ENCODE measurements around the gene VCAN.
A peak's percentile ranks its signal among the peaks of the same experiment; 100 is the strongest.

Gene VCAN

DNA sequence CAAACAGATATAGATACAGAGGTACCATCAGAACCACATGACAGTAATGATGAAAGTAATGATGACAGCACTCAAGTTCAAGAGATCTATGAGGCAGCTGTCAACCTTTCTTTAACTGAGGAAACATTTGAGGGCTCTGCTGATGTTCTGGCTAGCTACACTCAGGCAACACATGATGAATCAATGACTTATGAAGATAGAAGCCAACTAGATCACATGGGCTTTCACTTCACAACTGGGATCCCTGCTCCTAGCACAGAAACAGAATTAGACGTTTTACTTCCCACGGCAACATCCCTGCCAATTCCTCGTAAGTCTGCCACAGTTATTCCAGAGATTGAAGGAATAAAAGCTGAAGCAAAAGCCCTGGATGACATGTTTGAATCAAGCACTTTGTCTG lies 69.2 kb downstream of the VCAN start:
- DNase-seq, result no peak

DNA sequence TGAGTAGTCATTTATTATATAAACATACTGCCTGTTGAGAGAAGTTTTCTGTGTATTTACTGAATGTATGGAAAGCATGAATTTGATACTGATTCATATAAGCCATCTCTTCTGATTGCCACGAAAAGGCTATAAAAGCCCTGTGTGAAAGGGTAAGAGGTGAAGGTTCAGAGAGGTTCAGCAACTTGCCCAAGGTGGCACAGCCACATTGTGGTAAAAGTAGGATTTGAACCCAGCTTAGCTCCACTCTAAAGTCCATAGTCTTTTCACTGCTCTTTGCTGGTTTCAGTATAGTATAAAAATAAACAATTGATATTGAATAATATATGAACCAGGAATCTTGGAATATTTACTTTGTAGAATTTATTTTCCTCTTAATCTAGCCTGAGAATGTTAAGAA lies 71.3 kb downstream of the VCAN start:
- DNase-seq, result no peak

DNA sequence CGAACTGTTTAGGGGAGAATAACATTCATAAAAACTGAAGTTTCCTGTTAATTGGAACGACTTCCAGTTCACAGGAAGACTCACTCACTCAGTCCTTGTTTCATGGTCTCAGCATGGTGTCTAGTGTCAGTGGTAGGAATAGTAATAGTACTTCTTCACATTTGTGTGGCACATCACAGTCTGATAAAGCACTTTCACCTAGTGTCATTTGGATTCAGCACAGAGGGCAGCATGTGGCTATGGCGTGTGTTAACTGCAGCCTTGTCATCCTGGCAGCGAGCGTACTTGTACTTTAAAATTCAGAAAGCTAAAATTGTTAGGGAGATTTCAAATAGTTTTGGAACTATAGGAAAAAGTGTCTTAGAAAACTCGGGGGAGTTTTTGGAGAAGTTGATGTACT lies 72.4 kb downstream of the VCAN start:
- no peak for DNase-seq

DNA sequence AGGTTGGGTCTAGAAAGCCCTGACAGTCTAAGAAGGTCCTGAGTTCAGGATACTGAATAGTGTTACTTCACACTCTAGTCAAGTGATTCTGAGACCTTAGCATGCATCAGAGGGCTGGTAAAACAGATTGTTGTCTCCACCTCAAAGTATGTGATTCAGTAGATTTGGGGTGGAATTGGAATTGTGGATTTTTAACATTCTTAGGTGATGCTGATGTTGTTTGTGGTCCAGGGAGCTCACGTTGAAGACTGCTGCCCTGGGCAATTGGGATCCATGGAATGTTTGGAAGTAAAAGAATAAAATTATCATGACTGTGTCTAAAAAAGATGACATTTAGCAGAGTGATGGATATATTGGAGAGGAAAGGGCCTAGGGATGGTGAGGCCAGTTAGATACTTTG lies 75.6 kb downstream of the VCAN start:
- no peak for DNase-seq

DNA sequence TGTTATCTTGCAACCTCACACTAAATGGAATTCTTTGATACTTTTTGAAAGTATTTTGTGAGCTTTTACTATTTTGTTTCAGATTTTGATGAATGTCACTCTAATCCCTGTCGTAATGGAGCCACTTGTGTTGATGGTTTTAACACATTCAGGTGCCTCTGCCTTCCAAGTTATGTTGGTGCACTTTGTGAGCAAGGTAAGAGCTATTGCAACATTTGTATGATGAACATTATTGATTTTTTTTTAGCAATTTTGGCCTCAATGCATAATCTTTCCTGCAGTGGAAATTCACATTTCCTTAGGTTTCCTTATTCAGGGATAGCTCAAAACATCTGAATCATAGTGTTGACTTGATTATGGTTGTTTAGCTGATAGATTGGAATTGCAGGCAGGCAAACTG lies 76.3 kb downstream of the VCAN start:
- DNase-seq, result no peak

DNA sequence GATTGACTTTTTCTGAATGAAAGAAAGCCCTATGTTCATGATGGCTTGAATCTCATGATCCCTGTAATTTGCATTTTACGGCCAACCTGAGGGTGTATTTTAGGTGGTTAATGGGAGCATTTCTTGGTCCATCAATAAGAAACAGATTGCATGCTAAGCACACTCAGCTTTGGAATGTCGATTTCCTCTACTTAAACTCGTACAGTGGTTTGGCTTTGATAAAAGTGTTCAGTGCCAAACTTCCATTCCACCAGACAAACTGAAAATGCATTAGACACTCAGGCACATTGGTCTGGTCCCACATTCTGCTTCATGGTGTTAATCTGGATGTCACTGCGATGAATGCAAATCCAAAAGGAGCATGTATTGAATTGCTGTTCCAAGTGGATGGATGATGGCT lies 77.0 kb downstream of the VCAN start:
- DNase-seq, result no peak

DNA sequence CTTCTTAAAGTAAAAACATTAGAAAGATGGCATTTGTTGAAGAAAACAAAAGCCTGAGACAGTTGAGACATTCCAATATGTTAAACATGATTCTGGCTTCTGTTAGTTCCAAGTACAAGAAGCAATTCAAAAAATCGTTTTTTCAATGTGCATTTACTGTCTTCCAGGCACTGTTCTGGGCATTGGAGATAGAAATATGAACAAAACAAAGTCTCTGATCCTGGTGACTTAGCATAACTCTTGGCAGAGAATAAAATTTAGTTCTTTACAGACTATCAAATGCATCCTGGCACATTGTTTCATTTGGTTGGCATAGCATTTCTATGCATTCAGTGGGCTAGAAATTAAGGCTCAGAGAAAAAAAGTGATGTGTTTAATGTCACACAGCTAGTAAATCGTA lies 77.5 kb downstream of the VCAN start:
- DNase-seq, result no peak

DNA sequence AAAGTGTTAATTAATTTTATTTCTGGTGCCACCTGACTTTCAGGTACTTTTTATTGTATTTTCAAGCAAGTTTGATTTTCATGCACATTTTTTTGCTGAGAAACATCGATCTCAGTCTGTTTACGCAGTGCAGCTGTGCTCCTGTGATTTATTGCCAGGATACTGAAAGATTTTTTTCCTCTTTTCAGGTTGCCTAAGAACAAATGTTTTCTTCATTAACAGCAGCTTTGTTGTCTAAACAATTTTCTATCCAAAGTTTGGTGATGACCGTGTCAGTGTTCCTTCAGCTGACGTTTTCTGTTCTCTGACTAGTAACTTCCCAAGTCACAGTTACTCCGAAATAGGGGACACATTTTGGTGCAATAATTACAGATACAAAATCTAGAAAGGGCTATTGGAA lies 78.1 kb downstream of the VCAN start:
- DNase-seq, result no peak

DNA sequence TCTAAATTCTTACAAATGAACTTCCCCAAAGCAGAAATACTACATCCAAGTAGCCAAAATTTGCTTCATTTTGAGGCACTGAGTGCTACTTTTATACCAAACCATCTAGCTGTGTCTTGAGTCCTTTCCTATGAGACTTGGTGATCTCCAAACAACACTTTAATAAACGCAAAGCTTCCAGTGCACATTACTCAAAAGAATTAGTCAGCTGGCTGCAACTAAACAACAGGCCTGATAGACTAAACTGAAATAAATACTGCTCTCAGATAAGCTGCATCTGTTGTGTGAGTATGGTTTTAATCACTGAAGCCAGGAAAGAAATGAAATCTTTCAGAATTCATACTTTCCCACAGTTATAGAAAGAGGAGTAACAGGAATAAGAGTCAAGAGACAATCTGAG lies 80.3 kb downstream of the VCAN start:
- no peak for DNase-seq

DNA sequence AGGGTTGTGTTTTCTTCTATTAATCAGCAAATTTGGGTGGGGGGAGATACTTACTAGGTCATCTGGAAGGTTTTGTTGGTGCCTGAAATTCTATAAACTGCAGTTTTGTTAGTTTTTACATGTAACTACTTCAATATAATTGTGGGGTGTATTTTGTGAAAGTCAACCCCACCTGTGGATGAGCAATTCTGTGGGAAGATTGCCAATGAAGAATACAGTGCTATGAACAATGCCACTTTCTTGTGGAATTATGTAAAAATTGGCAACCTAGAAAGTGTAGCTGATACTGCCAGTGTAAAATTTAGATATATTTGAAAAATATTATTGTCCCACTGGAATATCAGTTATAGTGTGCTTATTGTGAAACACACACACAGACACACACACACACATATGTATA lies 80.7 kb downstream of the VCAN start:
- no peak for DNase-seq

DNA sequence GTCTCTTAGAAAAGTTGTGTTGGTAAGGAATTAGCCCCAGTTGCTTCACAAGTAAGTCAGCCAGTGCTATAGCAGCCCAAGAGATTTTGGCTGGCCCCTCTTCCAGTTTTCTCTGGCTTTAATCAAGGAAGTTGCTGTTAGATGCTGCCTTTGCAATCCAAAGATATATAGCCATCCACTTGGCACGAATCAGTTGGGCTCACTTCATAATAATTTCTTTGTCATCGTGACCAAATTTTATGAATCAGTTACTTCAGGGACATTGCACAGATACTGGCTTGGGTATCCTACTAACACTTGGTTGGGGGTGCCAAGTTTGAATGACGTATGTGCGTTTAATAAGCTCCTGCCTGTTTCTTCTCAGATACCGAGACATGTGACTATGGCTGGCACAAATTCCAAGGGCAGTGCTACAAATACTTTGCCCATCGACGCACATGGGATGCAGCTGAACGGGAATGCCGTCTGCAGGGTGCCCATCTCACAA lies 81.5 kb downstream of the VCAN start:
- DNase-seq, result no peak

DNA sequence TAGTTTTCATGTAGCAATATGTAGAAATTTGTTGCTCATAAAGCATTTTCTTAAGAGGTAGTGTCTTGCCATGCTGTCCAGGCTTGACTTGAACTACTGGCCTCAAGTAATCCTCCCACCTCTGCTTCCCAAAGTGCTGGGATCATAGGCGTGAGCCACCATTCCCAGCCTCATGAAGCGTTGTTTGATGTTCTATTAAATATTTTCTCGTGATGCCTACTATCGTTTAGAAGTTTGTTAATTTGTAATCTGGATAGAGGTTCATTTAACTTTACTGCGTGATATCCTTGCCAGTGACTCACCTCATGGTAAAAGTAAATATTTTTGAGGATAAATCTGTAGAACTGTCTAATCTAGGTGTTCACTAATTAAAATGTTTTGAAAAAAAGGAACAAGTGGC lies 82.6 kb downstream of the VCAN start:
- DNase-seq, result no peak

DNA sequence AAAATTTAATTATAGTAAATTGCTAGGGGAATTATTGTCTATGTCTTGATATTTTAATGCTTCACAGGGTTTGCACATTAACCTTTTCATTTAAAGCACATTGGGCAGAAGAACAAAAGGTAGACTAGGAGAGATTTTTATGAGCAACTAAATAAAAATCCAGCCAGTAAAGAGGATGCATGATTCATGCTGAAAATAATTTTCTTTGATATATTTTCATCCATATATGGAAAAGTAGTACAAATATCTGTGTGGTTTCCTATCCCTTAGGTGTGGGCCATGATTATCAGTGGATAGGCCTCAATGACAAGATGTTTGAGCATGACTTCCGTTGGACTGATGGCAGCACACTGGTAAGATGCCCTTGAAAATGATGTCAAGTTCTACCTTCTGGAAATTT lies 83.1 kb downstream of the VCAN start:
- no peak for DNase-seq

DNA sequence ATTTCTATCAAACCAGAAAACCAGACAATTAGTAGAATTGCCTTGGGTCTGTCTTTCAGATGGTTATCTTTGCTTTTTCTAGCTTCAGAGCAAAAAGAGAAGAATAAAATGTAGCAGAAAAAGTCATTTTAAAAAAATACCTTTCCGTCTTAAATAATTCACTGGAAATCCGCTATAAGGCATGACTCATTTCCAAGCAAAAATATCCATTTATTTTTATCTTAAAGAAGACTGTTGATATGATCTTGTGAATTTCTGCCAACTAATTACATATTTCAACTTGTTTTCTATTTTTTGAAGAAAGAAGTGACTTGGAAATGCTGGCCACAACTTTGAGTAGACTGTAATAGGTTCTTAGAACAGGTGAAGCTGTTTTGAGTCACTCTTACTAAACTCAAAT lies 83.7 kb downstream of the VCAN start:
- no peak for DNase-seq

DNA sequence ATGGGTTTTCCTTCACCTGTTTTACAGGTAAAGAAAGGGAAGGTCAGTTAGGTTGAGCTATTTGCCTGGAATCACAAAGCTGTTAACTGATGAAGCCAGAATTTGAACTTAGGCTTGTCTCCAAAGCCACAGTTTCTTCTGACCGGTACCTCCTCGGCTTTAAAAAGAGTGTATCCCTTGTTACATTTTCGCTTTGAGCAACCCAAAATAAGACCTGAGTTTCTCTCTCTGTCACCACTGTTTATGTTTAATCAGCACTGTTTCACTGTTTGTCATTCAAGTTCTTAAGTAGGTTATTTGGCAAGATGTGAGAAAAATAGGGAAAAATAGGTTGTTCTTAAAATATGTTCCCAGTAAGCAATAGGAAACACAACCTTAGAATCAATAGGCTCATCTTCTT lies 84.6 kb downstream of the VCAN start:
- no peak for DNase-seq

DNA sequence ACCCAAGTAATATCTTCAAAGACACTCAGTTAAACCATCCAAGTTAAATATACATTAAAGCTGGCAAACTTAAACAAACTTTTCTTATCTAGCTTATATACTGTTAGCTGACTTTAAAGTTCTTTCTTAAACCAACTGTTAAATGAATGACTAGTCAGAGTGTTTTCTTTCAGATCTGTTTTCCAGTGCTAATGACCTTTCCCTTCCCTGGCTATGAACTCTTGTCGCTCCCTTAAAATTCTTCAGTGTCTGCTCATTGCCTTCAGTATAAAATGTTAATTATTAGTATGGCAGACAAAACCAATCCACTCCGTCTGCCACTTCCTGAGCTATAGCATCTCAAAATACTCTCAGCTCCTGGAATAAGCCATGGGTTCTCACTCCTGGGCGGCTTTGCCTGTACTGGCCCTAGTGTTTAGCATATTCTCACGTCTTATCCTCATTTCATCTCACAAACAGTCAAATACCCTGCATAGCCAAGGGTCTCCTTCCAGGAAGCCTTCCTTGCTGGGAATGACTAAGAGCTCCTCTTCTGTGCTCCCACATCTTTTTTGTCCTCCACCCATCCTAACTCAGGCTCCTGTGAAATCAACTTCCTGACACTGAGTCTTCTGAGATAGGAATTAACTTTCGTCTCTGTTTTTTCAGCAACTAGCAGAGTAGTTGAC lies 87.7 kb downstream of the VCAN start:
- no peak for DNase-seq

DNA sequence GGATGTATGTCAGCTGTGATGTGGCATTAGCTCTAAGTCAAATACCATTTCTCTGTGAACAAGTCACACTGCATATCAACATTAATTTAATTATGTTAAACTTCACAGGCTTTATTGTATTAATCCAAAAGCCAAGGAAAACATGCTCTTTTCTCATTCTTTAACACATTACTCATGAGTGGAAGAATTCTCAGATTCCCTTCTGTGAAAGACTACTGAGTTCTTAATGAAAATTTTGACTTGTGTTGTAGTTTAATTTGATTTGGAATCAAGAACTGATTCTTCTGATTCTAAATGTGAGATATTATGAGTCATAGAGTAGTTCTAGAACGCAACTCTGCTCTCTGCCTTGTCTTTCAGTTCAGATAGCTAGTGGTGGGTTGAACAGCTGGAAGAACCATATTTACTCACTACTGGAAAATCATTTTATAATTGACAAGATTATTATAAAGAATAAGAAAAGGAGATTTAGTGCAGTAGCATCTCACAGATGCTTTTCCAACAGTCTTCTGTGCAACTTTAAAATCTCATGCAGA lies 90.6 kb downstream of the VCAN start:
- no peak for DNase-seq

DNA sequence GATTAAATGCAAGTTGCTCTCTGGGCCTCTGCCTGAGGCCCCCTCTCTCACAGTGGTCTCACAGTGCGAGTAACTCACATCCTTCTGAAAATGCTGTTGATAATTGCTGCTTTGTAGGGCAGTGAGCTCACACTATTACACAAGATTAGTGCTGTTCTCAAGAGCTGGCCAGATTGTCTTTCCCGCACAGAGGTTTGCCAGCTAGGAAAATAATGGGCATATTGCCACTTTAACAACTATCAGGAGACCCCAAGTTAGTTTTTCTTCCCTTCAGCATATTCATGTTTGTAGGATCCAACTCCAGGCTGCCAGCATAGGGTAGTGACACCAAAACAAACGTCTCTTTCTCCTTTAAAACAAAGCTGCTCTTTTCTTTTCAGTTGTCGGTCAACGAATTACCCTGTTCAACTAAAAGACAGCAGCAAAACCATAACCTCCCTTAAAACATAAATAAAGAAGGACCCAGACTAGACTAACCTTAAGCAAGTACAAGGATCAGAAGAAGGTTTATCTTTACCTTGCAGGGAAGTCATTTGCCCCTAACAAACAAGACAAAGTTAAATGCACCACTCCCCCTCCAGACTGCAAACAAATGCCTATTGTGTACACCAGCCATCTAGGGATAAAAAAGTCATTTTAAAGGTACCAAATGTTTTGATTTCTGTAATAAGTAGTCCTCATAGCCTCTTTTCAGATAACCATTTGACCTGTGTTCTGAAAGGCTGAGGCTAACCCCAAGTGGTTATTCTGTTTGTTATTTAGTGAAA lies 91.4 kb downstream of the VCAN start:
- DNase-seq, result no peak

DNA sequence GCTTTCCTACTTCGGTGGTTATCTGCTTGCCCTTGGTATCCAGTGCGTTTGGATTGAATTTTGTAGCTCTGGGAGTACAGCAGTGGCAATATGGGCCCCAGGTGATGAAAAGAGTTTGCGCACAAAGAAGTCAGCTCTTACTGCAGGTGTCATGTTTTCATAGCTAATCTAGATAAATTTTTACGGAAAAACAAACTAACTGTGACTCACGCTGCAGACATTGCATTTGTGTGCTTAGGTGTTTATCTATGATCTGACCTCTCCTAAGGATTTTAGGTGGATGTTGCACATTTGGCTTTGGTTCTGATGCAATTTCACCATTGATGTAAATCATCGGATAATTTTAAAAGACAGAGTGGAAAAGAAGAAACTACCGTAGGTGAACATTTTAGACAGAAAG lies 92.1 kb downstream of the VCAN start:
- no peak for DNase-seq

DNA sequence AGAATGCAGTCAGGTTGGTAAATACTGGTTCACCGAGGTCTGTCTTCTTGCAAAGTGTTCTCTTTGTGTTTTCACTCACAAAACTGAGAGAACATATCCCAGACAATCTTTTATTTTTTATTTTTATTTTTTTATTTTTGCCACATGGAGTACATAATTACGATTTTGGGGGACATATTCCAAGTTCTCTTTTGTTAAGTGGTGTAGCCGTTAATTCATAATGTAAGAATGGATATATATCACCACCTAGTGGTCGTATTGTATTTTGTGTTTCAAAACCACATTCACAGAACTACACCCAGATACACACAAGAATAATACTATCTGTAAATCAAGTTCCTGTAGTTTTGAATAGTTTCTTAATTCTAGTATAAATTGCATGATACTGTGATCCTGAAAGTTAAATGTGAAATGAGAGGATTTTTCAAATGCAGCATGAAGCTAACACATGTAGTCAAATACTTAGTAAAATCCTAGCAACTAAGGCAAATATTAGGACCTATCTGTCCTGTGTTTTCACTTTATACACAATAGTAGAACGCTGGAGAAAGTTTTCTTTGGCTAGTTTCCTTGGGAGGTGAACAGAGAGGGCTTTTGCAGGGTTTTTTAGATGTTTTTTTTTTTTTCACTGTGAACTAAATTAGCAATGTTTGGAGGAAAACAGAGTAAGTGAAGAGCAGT lies 92.7 kb downstream of the VCAN start:
- peak; percentile 32 for DNase-seq

DNA sequence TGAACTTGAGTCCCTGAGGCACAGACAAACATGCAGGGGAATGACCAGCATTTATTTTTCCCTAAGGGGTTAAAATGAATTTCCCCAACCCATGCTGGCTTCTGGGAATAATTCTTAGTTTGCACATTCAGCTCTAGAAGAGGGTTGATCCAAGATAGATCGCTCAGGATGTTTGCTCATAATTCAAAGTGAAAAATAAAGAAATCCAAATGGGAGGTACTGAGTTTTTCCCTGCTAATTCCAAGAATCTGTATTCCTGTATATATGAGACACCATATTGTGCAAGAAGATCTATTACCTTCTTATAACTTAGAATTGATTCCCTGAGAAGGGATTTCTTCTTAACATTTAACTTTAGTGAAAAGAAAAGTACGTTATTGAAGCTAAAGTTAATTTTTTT lies 96.2 kb downstream of the VCAN start:
- no peak for DNase-seq

DNA sequence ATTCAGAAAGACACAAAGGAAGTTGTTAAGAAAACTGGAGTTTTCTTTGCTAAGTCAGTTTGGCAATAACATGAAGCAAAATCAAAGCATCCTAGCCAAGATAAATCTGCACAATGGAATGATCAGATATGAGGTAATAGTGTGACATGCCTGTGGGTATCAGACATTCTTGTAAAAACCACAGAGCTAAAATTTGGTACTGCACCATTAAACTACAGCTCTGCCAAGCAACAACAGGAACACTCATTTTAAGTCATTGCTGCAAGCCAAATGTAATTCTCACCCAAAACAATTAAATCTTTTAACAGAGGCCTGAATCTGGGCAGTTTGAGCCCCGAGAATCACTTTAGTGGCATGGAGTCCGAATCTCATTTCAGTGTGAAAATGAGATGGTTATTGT lies 96.6 kb downstream of the VCAN start:
- DNase-seq, result no peak

DNA sequence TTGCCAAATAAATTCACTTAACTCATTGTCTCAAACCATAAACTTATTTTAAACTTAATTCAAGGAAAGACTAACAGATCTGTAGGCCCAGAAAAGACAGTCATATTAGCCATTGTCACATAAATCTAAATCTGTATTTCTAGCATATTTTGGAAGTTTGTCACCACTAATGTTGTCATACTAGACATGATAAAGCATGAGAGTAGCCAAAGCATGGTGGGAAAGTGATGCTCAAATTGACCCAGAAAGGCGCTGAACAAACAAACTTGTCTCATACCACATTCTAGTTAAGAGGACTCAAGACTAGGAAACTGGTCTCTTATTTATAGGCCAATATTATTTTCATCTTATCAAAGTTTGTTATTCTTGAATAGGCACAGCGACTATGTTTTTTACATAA lies 99.4 kb downstream of the VCAN start:
- no peak for DNase-seq

DNA sequence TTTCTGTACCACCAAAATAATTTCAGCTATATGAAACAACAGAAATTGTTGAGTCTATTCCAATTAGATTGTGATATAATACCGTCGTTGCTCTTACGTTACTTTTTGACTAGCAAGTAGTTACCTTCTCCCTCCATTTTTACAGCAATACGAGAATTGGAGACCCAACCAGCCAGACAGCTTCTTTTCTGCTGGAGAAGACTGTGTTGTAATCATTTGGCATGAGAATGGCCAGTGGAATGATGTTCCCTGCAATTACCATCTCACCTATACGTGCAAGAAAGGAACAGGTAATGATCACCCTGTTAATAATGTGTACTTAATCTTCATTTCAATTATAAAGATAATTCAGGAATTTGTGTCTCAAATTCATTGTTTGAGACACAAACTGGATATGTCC lies 100.7 kb downstream of the VCAN start:
- no peak for DNase-seq

Measured in NCI-H1694 (cell line).